Kidney glomerular epithelial cell (primary cell): ENCODE measurements around the gene TP53AIP1.

ENCODE experiments used
- DNase-seq: peaks from one replicate; lab custom pipeline; 2025; lab: John Stamatoyannopoulos, UW

The TP53AIP1 gene

DNA sequence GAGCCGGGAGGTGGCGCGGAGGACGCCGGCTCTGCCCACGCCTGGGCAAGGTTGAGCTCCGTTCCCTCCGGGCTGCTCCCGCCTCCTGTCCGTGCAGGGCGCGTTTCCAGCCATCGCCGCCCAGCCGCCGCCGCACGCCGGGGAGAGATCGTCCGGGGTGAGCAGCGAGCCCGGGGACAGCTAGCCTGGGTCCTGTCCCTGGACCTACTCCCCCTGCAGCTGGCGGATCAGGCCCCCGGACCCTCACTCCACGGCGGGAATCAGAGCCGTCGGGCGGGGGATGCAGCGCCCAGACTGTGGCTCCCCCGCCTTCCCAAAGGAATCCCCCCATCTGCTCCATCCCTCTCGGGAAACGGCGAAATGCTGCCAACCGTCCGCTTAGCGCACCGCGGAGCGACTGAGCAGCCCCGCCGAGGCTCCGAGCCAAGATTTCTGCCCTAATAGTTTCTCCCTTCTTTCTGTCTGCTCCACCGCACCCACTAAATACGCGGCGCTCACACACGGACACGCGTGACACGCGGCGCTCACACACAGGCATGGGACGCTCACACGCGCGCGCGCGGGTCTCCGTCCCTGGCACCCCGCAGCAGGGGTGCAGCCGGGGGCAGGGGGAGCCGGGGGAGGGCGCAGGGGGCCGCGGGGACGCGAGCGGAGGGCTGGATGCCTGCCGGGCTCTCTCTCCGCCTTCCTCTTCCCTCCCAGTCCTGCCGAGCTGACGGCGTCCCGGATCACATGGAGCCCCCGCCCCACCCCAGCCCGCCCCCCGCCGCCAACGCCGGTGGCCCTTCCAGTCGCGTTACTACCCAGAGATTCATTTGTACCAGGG lies 51.9 kb downstream of the TP53AIP1 start, which contains the start of gene KCNJ5:
TSS of gene KCNJ5 (plus strand) at position 814 of the 826 bp plus-strand sequence. CDS start 19,918 bp downstream, outside the sequence.
- peak; percentile 12 for DNase-seq

DNA sequence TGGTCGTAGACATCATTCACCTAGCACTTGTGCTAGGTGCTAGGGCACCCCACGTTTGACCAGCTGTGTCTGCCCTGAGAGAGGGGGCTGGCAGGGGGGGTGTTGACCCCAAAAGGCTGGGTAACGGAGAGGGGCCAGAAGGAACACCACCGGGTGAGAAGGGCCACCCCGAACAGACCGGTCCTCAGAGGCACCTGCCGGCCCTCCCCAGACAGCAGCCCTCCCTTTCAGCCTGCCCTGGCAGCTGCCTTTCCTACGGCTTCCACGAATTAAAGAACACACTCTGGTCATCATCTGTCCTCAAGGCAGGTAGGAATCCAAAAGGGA lies 52.5 kb downstream of the TP53AIP1 start:
- no peak for DNase-seq

DNA sequence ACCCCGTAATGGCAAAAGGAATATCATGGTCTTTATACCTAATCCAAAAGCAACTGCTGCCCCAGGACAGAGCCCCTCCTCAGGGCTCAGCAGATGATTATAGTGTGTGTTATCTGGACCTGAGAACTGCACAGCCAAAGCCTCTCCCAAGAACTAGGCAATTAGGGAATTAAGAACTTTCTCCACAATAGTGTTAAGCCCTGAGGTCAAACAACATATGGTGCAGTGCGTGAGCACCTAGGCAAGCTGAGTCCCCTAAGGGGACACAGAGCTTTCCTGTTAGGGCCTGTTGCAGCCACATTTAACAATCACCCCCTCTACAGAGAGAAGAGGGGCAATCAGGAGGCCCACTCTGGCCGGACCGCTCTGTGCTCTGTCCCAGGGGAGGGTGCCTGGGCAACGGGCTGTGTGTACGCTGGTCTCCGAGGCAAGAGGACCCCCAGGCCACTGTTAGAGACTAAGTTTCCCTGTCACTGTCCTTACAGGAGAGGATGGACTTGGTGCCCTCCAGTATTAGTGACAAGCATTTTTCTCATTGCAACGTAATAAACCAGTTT lies 52.9 kb downstream of the TP53AIP1 start:
- no peak for DNase-seq

DNA sequence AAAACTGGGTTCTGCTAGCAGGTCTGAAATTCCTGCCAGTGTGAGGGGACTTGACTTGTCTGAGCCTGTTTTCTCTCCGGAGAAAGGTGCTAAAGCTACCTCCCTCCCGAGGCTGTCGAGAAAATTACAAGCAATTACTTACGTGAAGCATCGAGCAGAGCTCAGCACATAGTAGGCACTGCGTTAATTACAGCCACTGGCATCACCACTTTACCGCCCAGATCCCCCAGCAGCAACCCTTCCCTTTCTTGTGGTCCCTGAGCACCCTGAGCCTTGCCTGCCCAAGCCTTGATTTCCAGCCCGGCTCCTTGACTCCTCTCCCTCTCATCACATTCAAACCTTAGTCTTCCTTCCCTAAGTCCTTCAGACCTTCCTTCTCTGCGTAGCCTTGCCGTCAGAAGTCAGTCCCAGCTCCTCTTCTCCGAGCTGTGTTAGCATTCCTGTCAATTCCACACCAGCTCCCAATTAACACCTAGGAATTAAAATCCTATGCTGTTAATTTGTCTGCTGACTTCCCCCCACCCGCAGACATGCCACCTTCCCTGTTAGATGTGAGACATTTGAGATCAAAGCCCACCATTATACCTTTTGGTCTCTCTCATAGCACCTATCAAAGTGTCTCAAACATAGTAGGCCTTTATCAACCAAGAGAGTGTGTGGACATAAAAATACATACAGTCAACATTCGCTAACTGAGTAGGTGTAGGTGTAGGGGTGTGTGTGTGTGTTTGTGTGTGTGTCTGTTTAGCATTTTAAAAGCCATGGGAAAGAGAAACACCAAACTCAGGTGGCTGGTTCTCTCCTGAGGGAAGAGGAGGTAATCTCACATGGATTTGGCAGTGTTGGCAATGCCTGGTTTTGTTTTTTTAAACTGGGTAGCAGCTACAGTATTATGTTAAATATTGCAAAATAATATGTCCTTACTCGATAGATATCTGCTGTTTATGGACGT lies 54.4 kb downstream of the TP53AIP1 start:
- no peak for DNase-seq

DNA sequence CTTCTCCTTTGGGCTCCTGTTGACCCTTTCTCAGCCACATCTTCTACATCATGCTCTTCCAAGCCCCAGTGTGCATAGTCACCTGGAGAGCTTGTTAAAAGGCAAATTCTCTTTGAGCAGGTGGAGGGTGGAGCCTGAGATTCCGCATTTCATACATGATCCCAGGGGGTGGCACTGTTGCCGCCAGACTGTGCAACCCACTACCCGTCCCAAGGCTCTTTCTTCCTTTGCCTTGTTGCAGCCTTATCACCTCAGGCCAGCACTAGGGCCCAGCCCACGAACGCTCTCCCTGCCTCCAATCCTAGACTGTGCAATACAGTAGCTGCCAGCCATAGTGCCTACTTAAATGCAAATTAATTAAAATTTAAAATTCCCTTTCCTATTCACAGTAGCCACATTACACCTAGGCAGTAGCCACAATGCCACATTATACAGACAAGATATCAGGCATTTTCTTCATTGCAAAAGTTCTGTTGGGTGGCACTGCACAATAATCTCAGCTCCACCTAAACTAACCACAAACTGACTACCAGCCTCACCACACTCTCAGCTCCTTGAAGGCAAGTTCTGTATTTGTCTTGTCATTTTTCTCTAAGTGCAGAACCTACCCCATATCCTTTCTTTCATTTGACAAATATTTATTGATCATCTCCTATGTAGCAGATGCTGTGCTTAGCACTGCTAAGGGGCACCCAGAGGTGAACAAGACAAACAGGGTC lies 56.1 kb downstream of the TP53AIP1 start:
- DNase-seq, result no peak
